Stomach (tissue), 9 donors: ENCODE measurements around the gene DNM3. TPM values are rescaled to one million over a fixed set of nuclear protein-coding genes. Genes with fewer than 3 reads are reported as not detected.

Experiments
- DNase-seq, 2 donors: peaks; one replicate each; pipeline versions ENCODE4 v3.0.0 to v3.0.0-alpha.2; 2013 to 2019
- H3K27ac ChIP-seq, 5 donors: fragments of 200-600 bp in 4 of 5; sonication (generic) in 4 of 5; one replicate each; pipeline ENCODE4 v1.5.1; 2013 to 2019; ENCODE audit warnings: mild to moderate bottlenecking in 1 of 5, moderate library complexity in 1 of 5
- H3K27me3 ChIP-seq, 3 donors: fragments of 200-600 bp; sonication (generic); one replicate each; pipeline ENCODE4 v1.5.1; 2017 to 2019; ENCODE audit warnings: mixed run types in 1 of 3
- H3K36me3 ChIP-seq, 4 donors: fragments of 200-600 bp; sonication (generic); 1 replicate in 3 of 4; 2 replicates in 1 of 4; pipeline ENCODE4 v1.5.1; 2016 to 2019
- H3K4me1 ChIP-seq, 4 donors: fragments of 200-600 bp; sonication (generic); one replicate each; pipeline ENCODE4 v1.5.1; 2016 to 2019
- H3K4me3 ChIP-seq, 4 donors: fragments of 200-600 bp; sonication (generic) in 3 of 4; one replicate each; pipeline ENCODE4 v1.5.1; 2016 to 2019; ENCODE audit warnings: mild to moderate bottlenecking in 1 of 4
- H3K9me3 ChIP-seq, 4 donors: fragments of 200-600 bp; sonication (generic); one replicate each; pipeline ENCODE4 v1.5.1; 2016 to 2019
- CTCF ChIP-seq, 7 experiments: fragments of 450-650 bp in 4 of 7; fragments of 200-600 bp in 3 of 7; sonication (generic) in 3 of 7; IDR thresholded peaks; one replicate each; pipeline ENCODE4 v1.5.1; 2016 to 2019; ENCODE audit warnings: antibody characterized with exemption in 7 of 7, control low read depth in 2 of 7, mild to moderate bottlenecking in 1 of 7
- EP300 ChIP-seq: sonication (generic); formaldehyde crosslinking; IDR thresholded peaks from one replicate; pipeline ENCODE4 v1.6.1; 2017; ENCODE audit warnings: antibody characterized with exemption
- POLR2A ChIP-seq, 4 donors: fragments of 450-650 bp; IDR thresholded peaks; one replicate each; pipeline ENCODE4 v1.6.1; 2016; ENCODE audit warnings: antibody characterized with exemption in 4 of 4, control low read depth in 2 of 4, mild to moderate bottlenecking in 1 of 4, moderate library complexity in 1 of 4
- POLR2AphosphoS5 ChIP-seq, 3 donors: sonication (generic); formaldehyde crosslinking; IDR thresholded peaks; one replicate each; pipeline ENCODE4 v1.6.1; 2016; ENCODE audit warnings: antibody characterized with exemption in 3 of 3
- WGBS, 5 donors: extraction: QIAGEN DNeasy Blood & Tissue Kit in 3 of 5; methylation state at CpG; one replicate each; pipeline versions ENCODE4 v1.1.5 to v1.1.7; 2013 to 2018; 5-methylcytosine and 5-hydroxymethylcytosine counted together
- intact Hi-C: fragments of 100-400 bp; cut with DNase I; formaldehyde crosslinking; loops from one replicate; pipeline ENCODE4 v1.15.1; 2023; ENCODE audit warnings: low total_unique reads
- polyA plus RNA-seq, 3 donors: library from polyadenylated mRNA; stranded (reverse); fragments of 200-250 nt; gene quantifications; one replicate each; pipeline ENCODE4 v1.2.3, GENCODE V29; 2013
- total RNA-seq, 5 donors: library from RNA; depleted of rRNA; stranded (reverse); fragments of >200 nt; gene quantifications; one replicate each; pipeline versions ENCODE4 v1.1.0 to v1.2.3, GENCODE V29; 2014 to 2016
- donor health status: healthy with polysubstance abuse.
- donor health status: Bipolar disorder and iron deficiency.
- donor health status: healthy.

DNM3 gene
- total and polyA plus RNA-seq, 8 donors: 0.58 to 13.8 (median 2.2) TPM

GRCh38 chr1:172272087-172272486 is 430.8 kb downstream of the DNM3 start:
- 0 to 76% (median 33%) methylated on average over 1 of the region's 1 CpG for WGBS, 5 donors
- TF ChIP-seq CTCF (IDR thresholded peaks at IDR 0.05) (no peak), POLR2A (IDR thresholded peaks at IDR 0.05) (no peak), EP300 (no peak), POLR2AphosphoS5 (IDR thresholded peaks at IDR 0.05) (no peak)
- H3K27ac ChIP-seq: peak overlapping the region in 1 of 5 donors; percentile 29
- H3K27me3 ChIP-seq: no peaks in the 10 kb centered on the region
- intact Hi-C loops: no loop called here
- DNase-seq: no peak
- H3K9me3 ChIP-seq: no peaks in the 10 kb centered on the region
- H3K4me1 ChIP-seq: peaks cover 4 to 40% (median 18%) of the 10 kb centered on the region in 4 donors
- H3K4me3 ChIP-seq: no peak overlapping the region
- H3K36me3 ChIP-seq: no peaks in the 10 kb centered on the region

- Histone ChIP-seq H3K27me3 (no peaks in the 10 kb centered on the region), H3K4me3 (no peak overlapping the region), H3K4me1 (peaks cover 0 to 36% (median 19%) of the 10 kb centered on the region in 4 donors), H3K9me3 (no peaks in the 10 kb centered on the region), H3K27ac (no peak overlapping the region), H3K36me3 (no peaks in the 10 kb centered on the region)
- 82 to 85% (median 82%) methylated on average over 4 of the region's 4 CpGs for WGBS, 5 donors
- TF ChIP-seq POLR2A (IDR thresholded peaks at IDR 0.05) (no peak), CTCF (IDR thresholded peaks at IDR 0.05) (no peak), EP300 (no peak), POLR2AphosphoS5 (IDR thresholded peaks at IDR 0.05) (no peak)
- no peak for DNase-seq
- intact Hi-C loops: no loop called here
Measured at GRCh38 chr1:172273647-172274396, 432.5 kb downstream of the DNM3 start.

GRCh38 chr1:172275478-172275877 is 434.2 kb downstream of the DNM3 start:
- WGBS, 5 donors: 36 to 70% (median 61%) methylated on average over 1 of the region's 1 CpG
- H3K4me3 ChIP-seq: no peak overlapping the region

More at GRCh38 chr1:172275478-172275877, 434.2 kb downstream of the DNM3 start:
- peak in 1 of 2 donors; percentile 38 for DNase-seq
- intact Hi-C loops: no loop called here
- TF ChIP-seq CTCF (IDR thresholded peaks at IDR 0.05) (no peak), POLR2A (IDR thresholded peaks at IDR 0.05) (no peak), EP300 (no peak), POLR2AphosphoS5 (IDR thresholded peaks at IDR 0.05) (no peak)
- no peaks in the 10 kb centered on the region for H3K36me3 ChIP-seq
- H3K9me3 ChIP-seq: no peaks in the 10 kb centered on the region
- no peak overlapping the region for H3K27ac ChIP-seq
- no peaks in the 10 kb centered on the region for H3K27me3 ChIP-seq
- peaks cover 0 to 21% (median 11%) of the 10 kb centered on the region in 4 donors for H3K4me1 ChIP-seq
